ENCODE data around the gene PCYT1B.

PCYT1B gene

GRCh38 chrX:24526616-24527015 lies 120.5 kb downstream of the PCYT1B start:
- WGBS = 86% methylated on average over 2 of the region's 2 CpGs
- H3K9ac ChIP-seq (ENCODE audit: low read depth, low read length) = no peak overlapping the region; the same call in 1 of the 2 replicates
- H3K27ac ChIP-seq (ENCODE audit: low read depth, low read length) = peak overlapping the region; percentile 62
- H3K4me1 ChIP-seq (ENCODE audit: insufficient read depth, low read length) = peaks cover 35% of the 10 kb centered on the region
- H3K36me3 ChIP-seq (ENCODE audit: insufficient read depth, low read length) = peaks cover 9% of the 10 kb centered on the region; the same call in 1 of the 2 replicates
- H3K27me3 ChIP-seq (ENCODE audit: insufficient read depth, low read length) = no peaks in the 10 kb centered on the region
- no peaks in the 10 kb centered on the region for H3K9me3 ChIP-seq (ENCODE audit: insufficient read depth, low read depth, low read length)
- 0 out of 2 replicates have a peak overlapping the region, but pooled peaks have one; percentile 19 for H3K4me3 ChIP-seq (ENCODE audit: low read length)

DNA sequence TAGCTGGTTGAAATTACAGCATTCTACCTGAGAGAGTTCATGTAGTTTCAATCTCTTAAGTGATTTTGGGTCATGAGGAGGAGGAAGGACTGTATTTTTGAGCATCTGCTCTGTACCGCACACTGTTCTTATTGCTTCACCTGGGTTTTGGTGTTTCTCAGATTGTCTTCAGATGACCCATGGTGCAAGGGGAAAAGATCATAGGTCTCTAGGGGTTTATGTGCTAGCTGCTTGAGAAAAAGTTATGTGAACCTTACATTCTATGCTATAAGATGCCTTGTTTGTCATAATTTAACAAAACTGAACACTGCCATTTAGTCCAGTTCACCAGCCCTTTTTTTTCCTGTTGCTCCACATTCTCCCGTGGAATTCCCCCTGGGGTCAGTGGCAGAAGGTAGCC lies 121.7 kb downstream of the PCYT1B start:
- no peaks in the 10 kb centered on the region for H3K9me3 ChIP-seq (ENCODE audit: insufficient read depth, low read depth, low read length)
- 100% methylated on average over 2 of the region's 2 CpGs for WGBS
- peaks cover 6% of the 10 kb centered on the region; the same call in 1 of the 2 replicates for H3K36me3 ChIP-seq (ENCODE audit: insufficient read depth, low read length)
- H3K9ac ChIP-seq (ENCODE audit: low read depth, low read length) = no peak overlapping the region
- no peak overlapping the region for H3K4me3 ChIP-seq (ENCODE audit: low read length)
- no peak overlapping the region for H3K27ac ChIP-seq (ENCODE audit: low read depth, low read length)
- peaks cover 35% of the 10 kb centered on the region for H3K4me1 ChIP-seq (ENCODE audit: insufficient read depth, low read length)
- H3K27me3 ChIP-seq (ENCODE audit: insufficient read depth, low read length) = no peaks in the 10 kb centered on the region

DNA sequence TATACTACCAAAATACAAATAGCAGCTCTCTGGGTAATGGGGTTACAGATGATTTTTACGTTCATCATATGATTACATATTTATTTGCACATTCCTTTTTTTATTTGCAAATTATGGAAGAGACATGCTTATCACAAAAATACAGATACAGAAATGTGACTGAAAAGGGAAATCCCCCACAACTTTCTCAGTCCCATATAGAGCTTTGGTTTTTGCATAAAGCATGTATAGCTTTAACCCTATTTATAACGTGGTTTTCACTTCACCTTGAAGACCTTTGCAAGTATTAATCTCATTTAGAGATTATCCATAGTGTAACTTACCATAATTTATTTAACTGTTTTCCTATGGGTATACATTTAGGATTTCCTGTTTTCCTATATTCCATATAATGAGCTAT lies 126.7 kb downstream of the PCYT1B start:
- Histone ChIP-seq H3K27me3 (ENCODE audit: insufficient read depth, low read length) (no peaks in the 10 kb centered on the region), H3K4me1 (ENCODE audit: insufficient read depth, low read length) (no peaks in the 10 kb centered on the region), H3K27ac (ENCODE audit: low read depth, low read length) (no peak overlapping the region), H3K4me3 (ENCODE audit: low read length) (no peak overlapping the region), H3K9me3 (ENCODE audit: insufficient read depth, low read depth, low read length) (no peaks in the 10 kb centered on the region), H3K9ac (ENCODE audit: low read depth, low read length) (no peak overlapping the region), H3K36me3 (ENCODE audit: insufficient read depth, low read length) (peaks cover 9% of the 10 kb centered on the region; the same call in 1 of the 2 replicates)
- WGBS = no CpG with 5 or more reads among the region's 2 CpGs

DNA sequence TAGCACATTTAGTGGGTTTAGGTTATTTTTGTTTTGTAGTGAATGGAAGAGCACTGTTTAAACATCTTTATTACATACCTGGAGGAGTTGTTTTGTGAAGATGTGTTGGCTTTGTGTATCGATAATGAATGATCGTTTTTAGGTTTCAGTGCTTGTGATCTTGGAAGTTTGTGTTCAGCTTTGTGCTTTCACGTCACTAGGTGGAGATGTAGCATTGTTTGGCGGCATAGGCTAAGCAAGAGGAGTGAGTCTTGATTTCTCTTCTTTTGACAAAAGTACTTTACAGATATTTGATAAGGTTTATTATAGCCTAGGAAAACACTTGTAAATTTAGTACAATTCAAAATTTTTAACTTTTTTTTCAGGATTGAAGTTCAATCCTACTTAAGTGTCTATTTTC lies 131.7 kb downstream of the PCYT1B start:
- WGBS = 65% methylated on average over 3 of the region's 4 CpGs
- Histone ChIP-seq H3K27ac (ENCODE audit: low read depth, low read length) (no peak overlapping the region), H3K9ac (ENCODE audit: low read depth, low read length) (no peak overlapping the region), H3K9me3 (ENCODE audit: insufficient read depth, low read depth, low read length) (no peaks in the 10 kb centered on the region), H3K36me3 (ENCODE audit: insufficient read depth, low read length) (peaks cover 5% of the 10 kb centered on the region; the same call in 1 of the 2 replicates), H3K4me3 (ENCODE audit: low read length) (no peak overlapping the region), H3K4me1 (ENCODE audit: insufficient read depth, low read length) (no peaks in the 10 kb centered on the region), H3K27me3 (ENCODE audit: insufficient read depth, low read length) (no peaks in the 10 kb centered on the region)

DNA sequence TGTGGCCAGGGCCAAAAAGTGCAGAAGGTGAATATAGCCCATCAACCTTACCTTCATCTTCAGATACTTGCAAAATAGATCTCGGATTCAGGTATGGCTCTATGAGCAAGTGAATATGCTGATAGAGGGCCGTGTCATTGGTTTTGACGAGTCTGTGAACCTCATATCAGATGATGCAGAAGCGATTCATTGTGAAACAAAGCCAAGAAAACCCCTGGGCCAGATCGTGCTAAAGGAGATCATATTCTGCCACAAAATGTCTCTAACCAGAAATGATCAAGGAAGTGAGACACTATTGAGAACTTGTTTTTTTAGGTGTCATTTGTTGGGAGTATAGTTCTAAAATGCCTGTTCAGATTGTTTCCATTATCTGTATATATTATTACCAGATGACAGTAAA lies 133.7 kb downstream of the PCYT1B start:
- WGBS = 90% methylated on average over 5 of the region's 5 CpGs
- H3K9ac ChIP-seq (ENCODE audit: low read depth, low read length) = no peak overlapping the region
- no peaks in the 10 kb centered on the region for H3K27me3 ChIP-seq (ENCODE audit: insufficient read depth, low read length)
- H3K36me3 ChIP-seq (ENCODE audit: insufficient read depth, low read length) = peaks cover 3% of the 10 kb centered on the region; the same call in 1 of the 2 replicates
- no peak overlapping the region for H3K4me3 ChIP-seq (ENCODE audit: low read length)
- H3K27ac ChIP-seq (ENCODE audit: low read depth, low read length) = no peak overlapping the region
- no peaks in the 10 kb centered on the region for H3K9me3 ChIP-seq (ENCODE audit: insufficient read depth, low read depth, low read length)
- H3K4me1 ChIP-seq (ENCODE audit: insufficient read depth, low read length) = no peaks in the 10 kb centered on the region

GRCh38 chrX:24508375-24508774 lies 138.8 kb downstream of the PCYT1B start:
- Histone ChIP-seq H3K9me3 (ENCODE audit: insufficient read depth, low read depth, low read length) (no peaks in the 10 kb centered on the region), H3K27ac (ENCODE audit: low read depth, low read length) (no peak overlapping the region), H3K36me3 (ENCODE audit: insufficient read depth, low read length) (peaks cover 12% of the 10 kb centered on the region; the same call in 1 of the 2 replicates), H3K27me3 (ENCODE audit: insufficient read depth, low read length) (no peaks in the 10 kb centered on the region), H3K9ac (ENCODE audit: low read depth, low read length) (no peak overlapping the region), H3K4me1 (ENCODE audit: insufficient read depth, low read length) (no peaks in the 10 kb centered on the region), H3K4me3 (ENCODE audit: low read length) (no peak overlapping the region)
- 92% methylated on average over 8 of the region's 8 CpGs for WGBS
